HFFc6 (cell line): ENCODE results near the gene IYD. TPM values are rescaled to one million over a fixed set of nuclear protein-coding genes. Genes with fewer than 3 reads are reported as not detected.
"Not testable (repeated sequence)": the region's sequence is repeated elsewhere in the genome, so short reads cannot be mapped to it uniquely, and the experiment has no call there.

Experiments used
- DNase-seq: peaks from one replicate; pipeline ENCODE4 v3.0.0-alpha.2; 2018
- H3K27ac Mint-ChIP-seq: 2 replicates; pipeline ENCODE4 v1.8.0; 2020; ENCODE audit warnings: mild to moderate bottlenecking, mixed read lengths
- H3K27me3 Mint-ChIP-seq: 2 replicates; pipeline ENCODE4 v1.8.0; 2021; ENCODE audit warnings: mild to moderate bottlenecking, moderate library complexity, mixed read lengths; ENCODE audit not compliant: insufficient read depth
- H3K36me3 Mint-ChIP-seq: 2 replicates; pipeline ENCODE4 v1.8.0; 2021; ENCODE audit warnings: low read depth, mixed read lengths
- H3K4me1 Mint-ChIP-seq: 2 replicates; pipeline ENCODE4 v1.8.0; 2020; ENCODE audit warnings: low read depth, mixed read lengths
- H3K4me3 Mint-ChIP-seq: 2 replicates; pipeline ENCODE4 v1.8.0; 2020; ENCODE audit warnings: mild to moderate bottlenecking, moderate library complexity, mixed read lengths
- H3K9me3 Mint-ChIP-seq: 2 replicates; pipeline ENCODE4 v1.8.0; 2020; ENCODE audit warnings: mild to moderate bottlenecking, mixed read lengths
- CTCF ChIP-seq: fragments of 200-600 bp; sonication (generic); IDR thresholded peaks from 2 replicates; pipeline ENCODE4 v1.5.0; 2021; ENCODE audit warnings: antibody characterized with exemption, mild to moderate bottlenecking
- total RNA-seq, 6 experiments: library from RNA; stranded (reverse); fragmentation: NEBNext Ultra II Directional; extraction: Animal tissue kit (Norgen Biotek cat#: 25700); gene quantifications; 2 replicates in 1 of 6; 3 replicates in 5 of 6; pipeline ENCODE4 v1.2.3, GENCODE V29; 2021

The IYD gene
- total RNA-seq, 6 experiments from 2014 or later: not detected

DNA sequence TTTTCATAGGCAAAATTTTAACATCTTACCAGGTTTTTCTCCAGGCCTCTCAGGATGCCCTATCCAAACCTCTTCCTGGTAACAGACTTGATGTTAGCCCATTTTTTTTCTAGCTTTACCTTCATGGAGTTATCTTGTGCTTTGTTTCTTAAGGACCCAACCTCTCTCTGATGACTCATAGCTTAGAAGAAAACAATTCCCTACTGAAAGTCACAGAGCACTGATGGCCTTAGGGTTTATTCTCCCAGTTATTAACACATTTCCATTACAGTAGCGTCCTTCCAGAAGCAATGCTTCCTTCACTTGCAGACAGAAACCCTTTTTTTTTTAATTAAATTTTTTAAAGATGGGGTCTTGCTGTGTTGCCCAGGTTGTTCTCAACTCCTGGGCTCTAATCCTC lies 79.4 kb downstream of the IYD start:
- H3K27ac Mint-ChIP-seq: no peak overlapping the region
- no peaks in the 10 kb centered on the region for H3K4me1 Mint-ChIP-seq
- H3K9me3 Mint-ChIP-seq: no peaks in the 10 kb centered on the region
- DNase-seq: no peak
- H3K36me3 Mint-ChIP-seq: no peaks in the 10 kb centered on the region
- H3K27me3 Mint-ChIP-seq: peaks cover 3% of the 10 kb centered on the region
- TF ChIP-seq CTCF: no peak
- no peak overlapping the region for H3K4me3 Mint-ChIP-seq

DNA sequence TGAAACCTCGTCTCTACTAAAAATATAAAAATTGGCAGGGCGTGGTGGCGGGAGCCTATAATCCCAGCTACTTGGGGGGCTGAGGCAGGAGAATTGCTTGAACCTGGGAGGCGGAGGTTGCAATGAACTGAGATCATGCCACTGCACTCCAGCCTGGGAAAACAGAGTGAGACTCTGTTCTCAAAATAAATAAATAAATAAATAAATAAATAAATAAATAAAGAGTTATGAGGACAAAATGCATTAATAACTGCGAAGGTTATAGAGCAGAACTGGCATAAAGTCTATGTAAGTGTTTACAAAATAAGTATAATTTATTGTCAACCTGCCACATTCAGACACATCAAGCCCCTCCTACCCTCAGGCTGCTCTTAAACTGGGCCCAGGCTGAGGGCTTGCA lies 80.2 kb downstream of the IYD start:
- not testable (repeated sequence) for H3K4me1 Mint-ChIP-seq, H3K4me3 Mint-ChIP-seq, H3K36me3 Mint-ChIP-seq, H3K27ac Mint-ChIP-seq, DNase-seq, H3K9me3 Mint-ChIP-seq, H3K27me3 Mint-ChIP-seq

DNA sequence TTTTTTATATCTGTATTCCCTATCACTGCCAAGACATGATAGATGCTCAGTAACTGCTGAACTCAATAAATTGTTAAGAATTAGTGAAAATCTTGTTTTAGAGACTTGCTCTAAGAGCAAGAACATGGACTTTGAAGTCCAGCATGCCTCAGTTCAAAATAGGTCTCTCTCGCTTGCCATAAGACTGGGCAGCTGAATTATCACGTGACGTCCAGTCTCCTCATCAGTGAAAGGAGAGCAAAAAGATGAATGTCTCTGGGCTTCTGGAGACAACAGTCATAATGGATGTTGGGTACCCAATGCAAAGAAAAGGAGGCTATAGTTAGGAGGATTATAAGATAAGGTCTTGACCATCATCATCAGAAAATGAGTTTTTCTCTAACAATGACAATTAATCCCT lies 82.1 kb downstream of the IYD start:
- H3K4me1 Mint-ChIP-seq: no peaks in the 10 kb centered on the region
- TF ChIP-seq CTCF: no peak
- no peak for DNase-seq

DNA sequence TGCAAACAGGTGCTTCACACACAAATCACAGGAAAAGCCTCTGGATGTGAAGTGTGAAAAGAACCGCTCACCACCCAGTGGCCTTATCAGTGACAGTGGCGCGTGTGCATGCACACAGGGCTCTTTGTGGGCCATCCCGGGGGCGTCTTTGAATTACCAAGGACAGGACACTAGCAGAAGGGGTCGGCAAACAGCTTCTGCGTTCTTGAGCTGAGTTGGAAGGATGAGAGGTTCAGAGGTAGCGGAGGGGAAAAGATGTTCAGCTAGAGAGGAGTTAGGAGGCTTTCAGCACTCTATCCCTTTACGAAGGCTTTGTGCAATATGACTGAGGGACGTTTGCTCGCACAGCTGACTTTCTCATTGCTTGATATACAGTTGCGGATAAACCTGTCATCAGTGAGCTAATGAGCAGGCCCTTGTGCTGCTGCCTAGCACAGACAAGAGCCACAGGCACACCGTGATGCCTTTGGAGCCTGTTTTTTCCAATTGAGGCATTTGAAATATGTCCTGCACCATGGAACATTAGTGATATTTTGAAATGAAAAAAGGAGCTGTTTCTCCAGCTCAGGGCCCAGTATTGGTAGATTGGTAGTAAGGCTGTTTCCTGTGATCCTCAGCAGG lies 83.1 kb downstream of the IYD start:
- no peak overlapping the region for H3K27ac Mint-ChIP-seq
- DNase-seq: no peak
- no peaks in the 10 kb centered on the region for H3K36me3 Mint-ChIP-seq
- TF ChIP-seq CTCF: no peak
- no peaks in the 10 kb centered on the region for H3K9me3 Mint-ChIP-seq
- peaks cover 3% of the 10 kb centered on the region; the same call in 1 of the 2 replicates for H3K27me3 Mint-ChIP-seq
- H3K4me1 Mint-ChIP-seq: no peaks in the 10 kb centered on the region
- no peak overlapping the region for H3K4me3 Mint-ChIP-seq

More for the DNA sequence above, 82.1 kb downstream of the IYD start:
- H3K36me3 Mint-ChIP-seq: no peaks in the 10 kb centered on the region
- H3K27me3 Mint-ChIP-seq: peaks cover 3% of the 10 kb centered on the region; the same call in 1 of the 2 replicates
- no peak overlapping the region for H3K4me3 Mint-ChIP-seq
- H3K27ac Mint-ChIP-seq: no peak overlapping the region
- no peaks in the 10 kb centered on the region for H3K9me3 Mint-ChIP-seq

- Mint-ChIP-seq H3K36me3 (no peaks in the 10 kb centered on the region), H3K4me3 (no peak overlapping the region), H3K4me1 (no peaks in the 10 kb centered on the region), H3K27ac (no peak overlapping the region), H3K27me3 (peaks cover 3% of the 10 kb centered on the region; the same call in 1 of the 2 replicates), H3K9me3 (no peaks in the 10 kb centered on the region)
- no peak for DNase-seq
- TF ChIP-seq CTCF: no peak
These were observed 83.8 kb downstream of the IYD start for GRCh38 chr6:150452428-150453243.

DNA sequence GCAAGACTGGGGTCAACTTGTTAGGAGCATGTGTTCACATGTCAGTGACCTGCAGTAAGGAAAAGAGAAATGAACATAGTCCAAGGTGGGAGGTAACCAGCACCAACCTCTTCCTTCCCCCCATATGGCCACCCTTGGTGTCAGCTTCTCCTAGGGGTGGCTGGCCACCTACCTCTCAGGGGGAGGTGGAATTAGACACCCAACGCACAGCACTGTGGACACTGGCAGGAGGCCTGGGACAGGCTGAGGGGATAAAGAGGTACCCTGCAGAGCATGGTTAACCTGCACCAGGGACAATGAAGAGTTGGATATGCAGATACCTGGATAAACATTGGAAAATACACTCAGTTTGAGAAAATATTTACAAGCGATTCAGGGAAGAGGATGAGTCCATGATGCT lies 84.5 kb downstream of the IYD start:
- Mint-ChIP-seq H3K27me3 (peaks cover 3% of the 10 kb centered on the region; the same call in 1 of the 2 replicates), H3K4me3 (no peak overlapping the region), H3K9me3 (no peaks in the 10 kb centered on the region), H3K36me3 (no peaks in the 10 kb centered on the region), H3K27ac (no peak overlapping the region), H3K4me1 (no peaks in the 10 kb centered on the region)
- DNase-seq: no peak
- no peak for TF ChIP-seq CTCF
